Adrenal gland (tissue), 5 donors: Measurements from ENCODE around the gene MRI1.

Experiments used
- POLR2A ChIP-seq, 2 donors: fragments of 450-650 bp; IDR thresholded peaks; one replicate each; pipeline ENCODE4 v1.6.1; 2017; ENCODE audit warnings: antibody characterized with exemption in 2 of 2, mild to moderate bottlenecking in 2 of 2, moderate library complexity in 1 of 2
- TF ChIP-seq, protein P1 (sequence below), 6 experiments: fragments of 450-650 bp in 4 of 6; fragments of 200-600 bp in 2 of 6; sonication (generic) in 1 of 6; IDR thresholded peaks; 1 replicate in 5 of 6; 2 replicates in 1 of 6; pipeline versions ENCODE4 v1.5.1 to v1.8.0; 2016 to 2021; ENCODE audit warnings: antibody characterized with exemption in 6 of 6, mild to moderate bottlenecking in 2 of 6, moderate library complexity in 1 of 6
- donor health status: DM: no; HTN: no; CAD: no.

GRCh38 chr19:13817615-13818371 is 53.5 kb downstream of the MRI1 start:
- TF ChIP-seq, protein P1, sequence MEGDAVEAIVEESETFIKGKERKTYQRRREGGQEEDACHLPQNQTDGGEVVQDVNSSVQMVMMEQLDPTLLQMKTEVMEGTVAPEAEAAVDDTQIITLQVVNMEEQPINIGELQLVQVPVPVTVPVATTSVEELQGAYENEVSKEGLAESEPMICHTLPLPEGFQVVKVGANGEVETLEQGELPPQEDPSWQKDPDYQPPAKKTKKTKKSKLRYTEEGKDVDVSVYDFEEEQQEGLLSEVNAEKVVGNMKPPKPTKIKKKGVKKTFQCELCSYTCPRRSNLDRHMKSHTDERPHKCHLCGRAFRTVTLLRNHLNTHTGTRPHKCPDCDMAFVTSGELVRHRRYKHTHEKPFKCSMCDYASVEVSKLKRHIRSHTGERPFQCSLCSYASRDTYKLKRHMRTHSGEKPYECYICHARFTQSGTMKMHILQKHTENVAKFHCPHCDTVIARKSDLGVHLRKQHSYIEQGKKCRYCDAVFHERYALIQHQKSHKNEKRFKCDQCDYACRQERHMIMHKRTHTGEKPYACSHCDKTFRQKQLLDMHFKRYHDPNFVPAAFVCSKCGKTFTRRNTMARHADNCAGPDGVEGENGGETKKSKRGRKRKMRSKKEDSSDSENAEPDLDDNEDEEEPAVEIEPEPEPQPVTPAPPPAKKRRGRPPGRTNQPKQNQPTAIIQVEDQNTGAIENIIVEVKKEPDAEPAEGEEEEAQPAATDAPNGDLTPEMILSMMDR (IDR thresholded peaks at IDR 0.05), result no peak
- no peak for TF ChIP-seq POLR2A (IDR thresholded peaks at IDR 0.05)
